H9 (cell line): Measurements from ENCODE around the gene TAOK3. TPM values are rescaled to one million over a fixed set of nuclear protein-coding genes. Genes with fewer than 3 reads are reported as not detected.

Source experiments
- DNase-seq: peaks from one replicate; pipeline ENCODE4 v3.0.0-alpha.2; 2017
- H2AFZ ChIP-seq: one replicate; pipeline ENCODE4 v1.6.1; 2013; ENCODE audit warnings: mild to moderate bottlenecking, low read length, control low read depth, moderate library complexity
- H2AK5ac ChIP-seq: 2 replicates; pipeline ENCODE4 v1.6.1; 2013; ENCODE audit warnings: low read length, control low read depth, mixed read lengths; ENCODE audit not compliant: insufficient read length
- H2BK120ac ChIP-seq: one replicate; pipeline ENCODE4 v1.6.1; 2013; ENCODE audit warnings: low read depth, mild to moderate bottlenecking, low read length, control low read depth, inconsistent platforms; ENCODE audit not compliant: poor library complexity, severe bottlenecking
- H2BK12ac ChIP-seq: 2 replicates; pipeline ENCODE4 v1.6.1; 2013; ENCODE audit warnings: low read length, control low read depth, mixed read lengths, low read depth; ENCODE audit not compliant: insufficient read length
- H2BK15ac ChIP-seq: 2 replicates; pipeline ENCODE4 v1.6.1; 2013; ENCODE audit warnings: low read depth, low read length, control low read depth
- H2BK20ac ChIP-seq: one replicate; pipeline ENCODE4 v1.6.1; 2013; ENCODE audit warnings: low read depth, mild to moderate bottlenecking, low read length, control low read depth, inconsistent platforms; ENCODE audit not compliant: poor library complexity, severe bottlenecking
- H2BK5ac ChIP-seq: 2 replicates; pipeline ENCODE4 v1.6.1; 2013; ENCODE audit warnings: low read length, control low read depth, mixed read lengths; ENCODE audit not compliant: insufficient read length
- H3K14ac ChIP-seq: 2 replicates; pipeline ENCODE4 v1.6.1; 2013; ENCODE audit warnings: low read length, control low read depth; ENCODE audit not compliant: insufficient read depth
- H3K18ac ChIP-seq: 2 replicates; pipeline ENCODE4 v1.6.1; 2013; ENCODE audit warnings: low read depth, mild to moderate bottlenecking, mixed read lengths, low read length, control low read depth; ENCODE audit not compliant: insufficient read length
- H3K23ac ChIP-seq: 2 replicates; pipeline ENCODE4 v1.6.1; 2013; ENCODE audit warnings: low read length, control low read depth, mixed read lengths, low read depth; ENCODE audit not compliant: insufficient read length
- H3K23me2 ChIP-seq: 2 replicates; pipeline ENCODE4 v1.6.1; 2013; ENCODE audit warnings: low read depth, mild to moderate bottlenecking, mixed read lengths, low read length, control low read depth; ENCODE audit not compliant: insufficient read length, poor library complexity, severe bottlenecking
- H3K27ac ChIP-seq: 2 replicates; pipeline ENCODE4 v1.5.1; 2013; ENCODE audit warnings: low read length, control low read depth, mixed read lengths, low read depth; ENCODE audit not compliant: insufficient read length
- H3K27me3 ChIP-seq: 2 replicates; pipeline ENCODE4 v1.6.1; 2013; ENCODE audit warnings: low read length, control low read depth, inconsistent platforms; ENCODE audit not compliant: insufficient read depth
- H3K4ac ChIP-seq: 2 replicates; pipeline ENCODE4 v1.6.1; 2013; ENCODE audit warnings: low read depth, mild to moderate bottlenecking, control low read depth, inconsistent platforms, low read length, moderate library complexity
- H3K4me1 ChIP-seq: 2 replicates; pipeline ENCODE4 v1.6.1; 2013; ENCODE audit warnings: low read length, control low read depth, inconsistent platforms; ENCODE audit not compliant: insufficient read depth
- H3K4me2 ChIP-seq: 2 replicates; pipeline ENCODE4 v1.6.1; 2013; ENCODE audit warnings: low read length, control low read depth, mixed read lengths; ENCODE audit not compliant: insufficient read length, insufficient read depth
- H3K56ac ChIP-seq: 2 replicates; pipeline ENCODE4 v1.6.1; 2013; ENCODE audit warnings: low read depth, mild to moderate bottlenecking, mixed read lengths, low read length, control low read depth; ENCODE audit not compliant: insufficient read length
- H3K79me1 ChIP-seq: 2 replicates; pipeline ENCODE4 v1.6.1; 2013; ENCODE audit warnings: low read depth, mild to moderate bottlenecking, moderate library complexity, low read length, control low read depth, inconsistent platforms; ENCODE audit not compliant: insufficient read depth, poor library complexity, severe bottlenecking
- H3K79me2 ChIP-seq: 2 replicates; pipeline ENCODE4 v1.6.1; 2013; ENCODE audit warnings: low read length, control low read depth, inconsistent platforms; ENCODE audit not compliant: insufficient read depth
- H3K9ac ChIP-seq: 2 replicates; pipeline ENCODE4 v1.6.1; 2013; ENCODE audit warnings: low read length, control low read depth, mixed read lengths; ENCODE audit not compliant: insufficient read length; ENCODE audit errors: extremely low read depth
- H3K9me3 ChIP-seq: one replicate; pipeline ENCODE4 v1.6.1; 2013; ENCODE audit warnings: low read depth, low read length, inconsistent platforms; ENCODE audit not compliant: control insufficient read depth
- H3T11ph ChIP-seq: one replicate; pipeline ENCODE4 v1.6.1; 2013; ENCODE audit warnings: mild to moderate bottlenecking, low read length, control low read depth, inconsistent platforms
- H4K20me1 ChIP-seq: one replicate; pipeline ENCODE4 v1.6.1; 2013; ENCODE audit not compliant: control insufficient read depth, insufficient read length, insufficient read depth
- H4K5ac ChIP-seq: 2 replicates; pipeline ENCODE4 v1.6.1; 2013; ENCODE audit warnings: low read depth, mild to moderate bottlenecking, mixed read lengths, low read length, control low read depth; ENCODE audit not compliant: insufficient read length
- H4K8ac ChIP-seq: replicated peaks from 2 replicates; pipeline ENCODE4 v1.6.1; 2013; ENCODE audit warnings: low read length, control low read depth, mixed read lengths, low read depth; ENCODE audit not compliant: insufficient read length
- H4K91ac ChIP-seq: 2 replicates; pipeline ENCODE4 v1.6.1; 2013; ENCODE audit warnings: low read depth, mild to moderate bottlenecking, moderate library complexity, mixed read lengths, low read length, control low read depth; ENCODE audit not compliant: insufficient read length
- H3K27ac Mint-ChIP-seq, 3 experiments: 2 replicates in 2 of 3; 3 replicates in 1 of 3; pipeline ENCODE4 v1.8.0; 2020 to 2021; ENCODE audit warnings: mixed read lengths in 3 of 3, mild to moderate bottlenecking in 1 of 3, moderate library complexity in 1 of 3
- H3K27me3 Mint-ChIP-seq: 2 replicates; pipeline ENCODE4 v1.8.0; 2021; ENCODE audit warnings: low read depth, mild to moderate bottlenecking, moderate library complexity, mixed read lengths
- H3K36me3 Mint-ChIP-seq, 3 experiments: 2 replicates in 2 of 3; 3 replicates in 1 of 3; pipeline ENCODE4 v1.8.0; 2020 to 2021; ENCODE audit warnings: low read depth in 3 of 3, mixed read lengths in 3 of 3; ENCODE audit not compliant: insufficient read depth in 1 of 3
- H3K4me1 Mint-ChIP-seq, 2 experiments: 2 replicates each; pipeline ENCODE4 v1.8.0; 2020; ENCODE audit warnings: mixed read lengths in 2 of 2
- H3K4me3 Mint-ChIP-seq, 2 experiments: 2 replicates in 1 of 2; 3 replicates in 1 of 2; pipeline ENCODE4 v1.8.0; 2020 to 2021; ENCODE audit warnings: mild to moderate bottlenecking in 2 of 2, mixed read lengths in 2 of 2, moderate library complexity in 1 of 2
- H3K9me3 Mint-ChIP-seq, 2 experiments: 2 replicates in 1 of 2; 3 replicates in 1 of 2; pipeline ENCODE4 v1.8.0; 2020; ENCODE audit warnings: mild to moderate bottlenecking in 2 of 2, mixed read lengths in 2 of 2, moderate library complexity in 1 of 2
- CTCF ChIP-seq: fragments of 200-600 bp; sonication (generic); conservative IDR thresholded peaks from 3 replicates; pipeline ENCODE4 v1.8.0; 2021; ENCODE audit warnings: antibody characterized with exemption, mild to moderate bottlenecking
- WGBS: extraction: QIAGEN DNeasy Blood & Tissue Kit; methylation state at CpG from one replicate; pipeline ENCODE4 v1.1.7; 2013; ENCODE audit warnings: missing lambda C conversion rate, low lambda C conversion rate, mixed read lengths; ENCODE audit not compliant: insufficient read length; ENCODE audit errors: extremely low coverage; 5-methylcytosine and 5-hydroxymethylcytosine counted together
- total RNA-seq: library from RNA; stranded (reverse); gene quantifications from 2 replicates; pipeline ENCODE4 v1.2.1, GENCODE V29; 2021

The TAOK3 gene
- total RNA-seq, 1 experiment from 2014 or later: 5.2 TPM

GRCh38 chr12:118420673-118421072 lies 48.0 kb upstream of the TAOK3 start:
- no peaks in the 10 kb centered on the region for H3K27me3 Mint-ChIP-seq
- Histone ChIP-seq H3K23ac (no peak overlapping the region), H4K20me1 (no peaks in the 10 kb centered on the region), H3K9ac (no peak overlapping the region), H3K14ac (no peak overlapping the region), H3K4me1 (no peaks in the 10 kb centered on the region), H2AFZ (no peak overlapping the region), H2BK15ac (no peak overlapping the region), H3K4me2 (no peak overlapping the region), H3K79me2 (no peaks in the 10 kb centered on the region), H3K27ac (no peak overlapping the region), H3T11ph (no peak overlapping the region), H2BK120ac (no peak overlapping the region), H3K27me3 (no peaks in the 10 kb centered on the region; the same call in 1 of the 2 replicates), H3K18ac (no peak overlapping the region), H2AK5ac (no peak overlapping the region), H2BK20ac (no peak overlapping the region), H3K79me1 (no peaks in the 10 kb centered on the region), H3K23me2 (no peaks in the 10 kb centered on the region), H4K8ac (no peak overlapping the region), H3K9me3 (no peaks in the 10 kb centered on the region), H3K4ac (no peak overlapping the region), H2BK12ac (no peak overlapping the region), H2BK5ac (no peak overlapping the region), H4K5ac (no peak overlapping the region), H3K56ac (no peak overlapping the region), H4K91ac (no peak overlapping the region)
- WGBS: no CpG with 5 or more reads among the region's 3 CpGs
- H3K4me1 Mint-ChIP-seq: peaks cover 0 to 2% of the 10 kb centered on the region in 2 experiments; a peak in 2 of 4 replicates
- no peak for DNase-seq
- no peak overlapping the region for H3K4me3 Mint-ChIP-seq
- H3K27ac Mint-ChIP-seq: no peak overlapping the region
- no peak for TF ChIP-seq CTCF
- peaks cover 18 to 28% (median 24%) of the 10 kb centered on the region in 3 experiments for H3K36me3 Mint-ChIP-seq
- H3K9me3 Mint-ChIP-seq: no peaks in the 10 kb centered on the region
